ENCODE measurements around the gene ZBTB20.

ZBTB20 gene

DNA sequence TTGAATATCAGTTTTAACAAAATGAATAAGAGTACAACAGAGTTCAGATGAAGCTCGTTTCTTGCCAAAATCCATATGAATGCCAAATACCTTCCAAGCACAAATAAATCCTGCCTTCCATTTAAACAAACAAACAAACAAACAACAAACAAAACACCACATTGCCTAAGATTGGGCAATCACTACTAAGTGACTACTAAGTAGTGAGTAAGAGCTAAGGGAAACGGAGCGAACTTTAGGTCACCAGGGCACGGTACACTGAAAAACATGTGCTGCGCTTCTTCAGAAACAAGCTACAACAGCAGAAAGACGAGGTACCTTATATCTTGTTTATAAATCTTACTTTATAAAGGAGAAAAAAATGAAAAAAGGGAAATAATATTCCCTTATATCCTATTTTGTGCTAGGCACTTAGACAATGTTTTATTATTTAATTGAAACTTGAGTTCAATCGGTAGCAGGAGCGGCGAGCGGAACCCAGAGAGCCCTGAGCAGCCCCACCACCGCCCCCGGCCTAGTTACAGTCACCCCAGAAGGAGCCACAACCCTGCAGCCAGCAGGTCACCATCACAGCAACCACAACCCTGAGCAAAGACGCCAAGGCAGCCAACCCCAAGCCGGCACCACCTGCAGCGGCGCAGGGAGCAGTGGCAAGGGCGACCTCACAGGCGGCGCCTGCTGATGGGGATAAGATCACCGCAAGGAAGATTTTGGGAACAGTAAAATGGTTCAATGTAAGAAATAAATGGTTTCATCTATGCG, 216.9 kb downstream of the ZBTB20 start:
- Histone ChIP-seq H3K9me2 (replicated peaks; ENCODE audit: insufficient read depth, low read length) (no peaks in the 10 kb centered on the region), H3K9ac (ENCODE audit: low read length) (no peak overlapping the region), H3K36me3 (replicated peaks; ENCODE audit: insufficient read depth, low read length) (no peaks in the 10 kb centered on the region), H3K4me3 (ENCODE audit: low read length) (no peak overlapping the region), H3K4me2 (ENCODE audit: low read depth, low read length) (no peak overlapping the region), H2AFZ (ENCODE audit: low read length) (no peak overlapping the region), H3K27ac (ENCODE audit: low read length) (no peak overlapping the region), H3K79me2 (ENCODE audit: low read length) (no peaks in the 10 kb centered on the region), H3K9me3 (replicated peaks; ENCODE audit: insufficient read depth, low read length) (no peaks in the 10 kb centered on the region), H3K4me1 (ENCODE audit: low read length) (no peaks in the 10 kb centered on the region), H3K27me3 (replicated peaks; ENCODE audit: insufficient read depth, low read length) (no peaks in the 10 kb centered on the region), H3F3A (ENCODE audit: insufficient read depth, low read length) (no peaks in the 10 kb centered on the region), H4K20me1 (ENCODE audit: insufficient read depth, low read length) (no peaks in the 10 kb centered on the region)
- TF ChIP-seq, protein P1, sequence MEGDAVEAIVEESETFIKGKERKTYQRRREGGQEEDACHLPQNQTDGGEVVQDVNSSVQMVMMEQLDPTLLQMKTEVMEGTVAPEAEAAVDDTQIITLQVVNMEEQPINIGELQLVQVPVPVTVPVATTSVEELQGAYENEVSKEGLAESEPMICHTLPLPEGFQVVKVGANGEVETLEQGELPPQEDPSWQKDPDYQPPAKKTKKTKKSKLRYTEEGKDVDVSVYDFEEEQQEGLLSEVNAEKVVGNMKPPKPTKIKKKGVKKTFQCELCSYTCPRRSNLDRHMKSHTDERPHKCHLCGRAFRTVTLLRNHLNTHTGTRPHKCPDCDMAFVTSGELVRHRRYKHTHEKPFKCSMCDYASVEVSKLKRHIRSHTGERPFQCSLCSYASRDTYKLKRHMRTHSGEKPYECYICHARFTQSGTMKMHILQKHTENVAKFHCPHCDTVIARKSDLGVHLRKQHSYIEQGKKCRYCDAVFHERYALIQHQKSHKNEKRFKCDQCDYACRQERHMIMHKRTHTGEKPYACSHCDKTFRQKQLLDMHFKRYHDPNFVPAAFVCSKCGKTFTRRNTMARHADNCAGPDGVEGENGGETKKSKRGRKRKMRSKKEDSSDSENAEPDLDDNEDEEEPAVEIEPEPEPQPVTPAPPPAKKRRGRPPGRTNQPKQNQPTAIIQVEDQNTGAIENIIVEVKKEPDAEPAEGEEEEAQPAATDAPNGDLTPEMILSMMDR (IDR thresholded peaks at IDR 0.05; ENCODE audit: low read length) = no peak
- TF ChIP-seq EZH2phosphoT487 (IDR thresholded peaks at IDR 0.05; ENCODE audit: low read length) (no peak), EZH2 (optimal IDR thresholded peaks at IDR 0.05; ENCODE audit: low read depth, low read length) (no peak)
- no peak for DNase-seq

DNA sequence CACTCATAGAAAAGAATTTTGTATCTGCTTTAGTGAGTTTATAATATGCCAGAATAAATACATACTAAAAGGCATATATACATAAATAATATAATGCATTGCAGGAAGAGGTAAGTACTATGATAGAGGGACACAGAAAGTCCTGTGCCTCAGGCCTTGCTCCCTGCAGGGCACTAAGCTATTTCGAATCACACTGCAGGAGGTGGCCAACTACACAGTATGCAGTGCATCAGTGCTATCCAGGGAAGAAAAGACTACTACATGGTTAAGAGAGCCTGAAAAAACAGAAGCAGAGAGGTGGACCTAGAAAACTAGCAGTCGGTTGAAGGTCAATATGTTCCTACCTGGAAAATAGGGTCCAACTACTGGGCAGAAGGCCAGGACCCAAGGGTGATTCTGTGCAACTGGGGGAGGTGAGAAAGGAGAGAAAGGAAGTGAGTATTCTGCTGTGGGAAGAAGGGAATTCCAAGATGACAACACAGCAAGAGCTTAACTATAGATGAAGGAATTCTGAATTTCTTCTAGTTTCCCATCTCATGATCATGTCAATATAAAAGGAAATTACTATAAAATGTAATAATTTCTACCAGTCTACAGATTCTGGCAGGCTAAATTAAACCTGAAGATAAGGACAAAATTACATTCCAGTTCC, 218.0 kb downstream of the ZBTB20 start:
- Histone ChIP-seq H3K9ac (ENCODE audit: low read length) (no peak overlapping the region), H3K27me3 (replicated peaks; ENCODE audit: insufficient read depth, low read length) (no peaks in the 10 kb centered on the region), H3K4me2 (ENCODE audit: low read depth, low read length) (no peak overlapping the region), H3K4me1 (ENCODE audit: low read length) (no peaks in the 10 kb centered on the region), H3K27ac (ENCODE audit: low read length) (no peak overlapping the region), H3K9me2 (replicated peaks; ENCODE audit: insufficient read depth, low read length) (no peaks in the 10 kb centered on the region), H3K9me3 (replicated peaks; ENCODE audit: insufficient read depth, low read length) (no peaks in the 10 kb centered on the region), H3F3A (ENCODE audit: insufficient read depth, low read length) (no peaks in the 10 kb centered on the region), H2AFZ (ENCODE audit: low read length) (no peak overlapping the region), H3K4me3 (ENCODE audit: low read length) (no peak overlapping the region), H3K79me2 (ENCODE audit: low read length) (no peaks in the 10 kb centered on the region), H3K36me3 (replicated peaks; ENCODE audit: insufficient read depth, low read length) (no peaks in the 10 kb centered on the region), H4K20me1 (ENCODE audit: insufficient read depth, low read length) (no peaks in the 10 kb centered on the region)
- TF ChIP-seq EZH2phosphoT487 (IDR thresholded peaks at IDR 0.05; ENCODE audit: low read length) = no peak
- TF ChIP-seq, protein P1 (IDR thresholded peaks at IDR 0.05; ENCODE audit: low read length) = no peak
- no peak for TF ChIP-seq EZH2 (optimal IDR thresholded peaks at IDR 0.05; ENCODE audit: low read depth, low read length)
- no peak for DNase-seq

DNA sequence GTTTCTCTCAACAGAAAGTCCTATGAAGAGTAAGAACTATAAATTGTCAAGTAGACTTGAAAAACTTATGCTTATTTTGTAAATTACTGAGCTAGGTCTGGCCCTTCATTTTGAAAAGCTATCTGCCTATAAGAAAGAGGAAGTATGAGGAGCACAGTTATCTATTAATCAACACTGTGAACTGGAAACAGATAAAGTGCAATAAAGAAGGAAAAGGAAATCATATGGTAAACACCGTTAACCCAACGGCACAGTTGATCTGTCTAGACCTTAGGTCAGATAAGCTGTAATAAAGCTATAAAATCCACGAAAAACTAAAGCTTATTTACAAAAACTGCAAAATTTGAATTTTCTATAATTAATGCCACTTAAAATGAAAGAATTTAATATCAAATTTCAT, 242.5 kb downstream of the ZBTB20 start:
- Histone ChIP-seq H2AFZ (ENCODE audit: low read length) (no peak overlapping the region), H3F3A (ENCODE audit: insufficient read depth, low read length) (no peaks in the 10 kb centered on the region), H4K20me1 (ENCODE audit: insufficient read depth, low read length) (no peaks in the 10 kb centered on the region), H3K27ac (ENCODE audit: low read length) (no peak overlapping the region), H3K4me1 (ENCODE audit: low read length) (no peaks in the 10 kb centered on the region), H3K4me2 (ENCODE audit: low read depth, low read length) (no peak overlapping the region), H3K4me3 (ENCODE audit: low read length) (no peak overlapping the region), H3K36me3 (replicated peaks; ENCODE audit: insufficient read depth, low read length) (no peaks in the 10 kb centered on the region), H3K9me2 (replicated peaks; ENCODE audit: insufficient read depth, low read length) (no peaks in the 10 kb centered on the region), H3K9ac (ENCODE audit: low read length) (no peak overlapping the region), H3K9me3 (replicated peaks; ENCODE audit: insufficient read depth, low read length) (no peaks in the 10 kb centered on the region), H3K79me2 (ENCODE audit: low read length) (no peaks in the 10 kb centered on the region), H3K27me3 (replicated peaks; ENCODE audit: insufficient read depth, low read length) (no peaks in the 10 kb centered on the region)
- no peak for DNase-seq
- TF ChIP-seq, protein P1 (IDR thresholded peaks at IDR 0.05; ENCODE audit: low read length) = no peak
- TF ChIP-seq EZH2phosphoT487 (IDR thresholded peaks at IDR 0.05; ENCODE audit: low read length) = no peak
- no peak for TF ChIP-seq EZH2 (optimal IDR thresholded peaks at IDR 0.05; ENCODE audit: low read depth, low read length)

Data from MM.1S (cell line).